GM21723 (cell line): ENCODE results near the gene TKTL1.
A peak's percentile ranks its signal among the peaks of the same experiment; 100 is the strongest.

Source experiments
- ATAC-seq: cut with Tn5 transposase; IDR thresholded peaks from one replicate; pipeline ENCODE4 v1.9.1; 2021; ENCODE audit warnings: mild to moderate bottlenecking, moderate library complexity; ENCODE audit not compliant: unreplicated experiment

Gene TKTL1

DNA sequence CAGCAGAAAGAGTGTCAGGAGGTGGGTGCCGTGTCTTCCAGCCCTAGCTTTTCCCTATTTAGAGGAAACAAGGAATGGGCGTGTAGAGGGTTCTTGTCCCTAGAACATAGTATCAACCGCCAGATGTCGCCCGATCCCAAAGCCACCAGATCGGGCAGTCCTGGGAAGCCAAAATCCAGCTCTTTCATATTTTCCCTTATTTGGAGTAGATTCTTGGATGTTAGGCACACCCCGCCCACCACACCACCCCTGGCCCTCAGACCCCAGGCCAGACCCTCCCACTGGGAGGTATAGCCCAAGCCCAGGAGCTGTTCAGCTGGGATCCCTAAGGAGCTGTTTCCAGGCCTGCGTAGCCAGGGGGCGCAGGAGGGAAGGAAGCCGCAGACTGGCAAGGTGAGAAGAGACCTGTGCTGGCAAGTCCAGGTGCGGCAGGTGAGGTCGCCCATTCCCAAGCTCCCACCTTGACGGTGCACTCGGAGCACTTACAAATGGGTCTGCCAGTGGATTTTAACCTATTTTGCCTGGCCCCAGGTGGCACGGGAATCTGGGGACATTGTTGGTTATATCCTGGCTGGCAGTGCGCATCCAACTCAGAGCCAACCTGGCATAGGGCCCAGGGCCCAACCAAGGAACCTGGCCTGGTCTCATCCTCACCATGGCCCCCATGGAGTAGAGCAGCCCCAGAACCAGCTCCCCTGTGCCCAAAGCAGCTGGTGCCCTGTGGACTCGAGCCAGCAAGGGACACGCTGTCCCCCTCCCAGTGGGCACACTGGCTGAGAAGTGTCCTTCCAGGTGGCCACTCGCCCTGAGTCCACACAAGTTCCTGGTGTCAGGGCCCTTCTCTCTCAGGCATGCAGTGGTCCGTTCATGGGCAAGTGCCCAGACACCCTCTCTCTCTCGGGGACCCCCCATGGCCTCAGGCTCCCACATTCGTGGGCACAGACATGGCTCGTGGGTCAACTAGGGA, 78.0 kb downstream of the TKTL1 start:
- ATAC-seq, result no peak

DNA sequence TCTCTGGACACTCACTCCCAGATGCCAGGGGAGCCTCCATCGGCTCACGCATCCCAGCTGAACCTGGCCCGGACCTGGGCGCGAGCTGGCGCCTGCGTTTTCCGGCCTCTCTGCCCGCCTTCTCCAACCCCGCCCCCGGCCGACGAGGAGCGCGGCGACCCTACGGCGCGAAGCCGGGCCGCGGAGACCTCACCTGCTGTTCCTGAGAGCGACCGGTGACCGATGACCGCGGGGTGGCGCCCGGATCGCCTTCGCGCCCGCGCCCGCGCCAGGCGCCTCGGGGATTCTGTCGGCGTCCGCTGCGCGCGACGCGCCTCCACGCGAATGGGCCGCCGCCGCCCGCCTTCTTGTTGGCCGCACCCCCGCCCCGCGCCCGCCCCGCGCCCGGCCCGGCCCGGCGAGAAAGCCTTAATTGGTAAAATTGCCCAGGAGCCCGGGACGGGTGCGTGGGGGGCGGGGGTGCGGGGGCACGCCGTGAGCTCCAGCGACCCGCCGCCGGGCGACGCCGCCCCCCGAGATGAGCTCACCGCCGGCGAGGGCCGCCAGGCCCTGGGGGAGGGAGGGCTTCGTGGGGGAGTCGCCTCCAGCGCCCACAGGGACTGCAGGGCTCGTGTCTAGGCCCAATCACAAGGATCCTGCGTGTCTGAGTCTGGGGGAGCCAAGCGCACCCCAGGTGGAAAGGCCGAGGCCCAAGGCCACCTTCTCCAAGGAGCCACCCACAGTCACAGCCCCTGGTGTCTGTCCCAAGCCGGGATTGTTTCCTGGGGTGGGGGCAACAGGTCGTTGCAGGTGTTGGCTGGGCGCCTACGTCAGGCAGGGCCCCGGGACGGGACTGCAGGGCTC, 78.9 kb downstream of the TKTL1 start, which contains the start of gene FLNA:
Gene FLNA, minus strand, starts transcription at position 322 of the 843 bp plus-strand sequence. CDS start 3,389 bp downstream, outside the sequence.
- ATAC-seq, result no peak

DNA sequence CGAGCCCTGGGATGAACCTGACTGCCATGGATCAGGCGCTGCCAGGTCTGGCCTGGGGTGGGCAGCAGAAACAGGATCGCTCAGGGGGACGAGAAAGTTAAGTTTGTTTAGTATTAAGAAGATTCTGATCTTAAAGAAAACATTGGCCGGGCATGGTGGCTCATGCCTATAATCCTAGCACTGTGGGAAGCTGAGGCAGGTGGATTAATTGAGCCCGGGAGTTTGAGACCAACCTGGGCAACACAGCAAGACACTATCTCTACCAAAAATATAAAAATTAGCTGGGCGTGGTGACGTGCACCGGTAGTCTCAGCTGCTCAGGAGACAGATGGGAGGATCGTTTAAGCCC, 79.5 kb downstream of the TKTL1 start:
- ATAC-seq, result no peak

DNA sequence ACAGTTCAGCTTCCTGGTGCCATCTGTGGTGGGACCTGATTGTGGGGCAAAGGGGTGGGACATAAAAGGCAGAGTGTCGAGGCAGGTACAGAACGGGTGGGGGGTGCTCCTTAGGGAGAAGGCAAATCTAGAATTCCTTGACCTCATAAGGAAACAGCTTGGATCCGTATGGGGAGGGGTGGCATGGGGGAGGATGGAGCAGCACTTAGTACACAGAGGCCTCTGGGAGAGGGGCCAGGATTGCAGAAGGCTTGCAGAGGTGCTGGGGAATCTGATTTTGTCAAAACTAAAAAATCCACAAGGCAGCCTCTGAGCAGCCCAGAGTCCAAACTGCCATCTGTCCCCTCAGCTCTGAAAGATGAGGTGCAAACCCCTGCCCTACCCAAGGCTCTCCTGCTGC, 81.2 kb downstream of the TKTL1 start:
- ATAC-seq, result no peak

DNA sequence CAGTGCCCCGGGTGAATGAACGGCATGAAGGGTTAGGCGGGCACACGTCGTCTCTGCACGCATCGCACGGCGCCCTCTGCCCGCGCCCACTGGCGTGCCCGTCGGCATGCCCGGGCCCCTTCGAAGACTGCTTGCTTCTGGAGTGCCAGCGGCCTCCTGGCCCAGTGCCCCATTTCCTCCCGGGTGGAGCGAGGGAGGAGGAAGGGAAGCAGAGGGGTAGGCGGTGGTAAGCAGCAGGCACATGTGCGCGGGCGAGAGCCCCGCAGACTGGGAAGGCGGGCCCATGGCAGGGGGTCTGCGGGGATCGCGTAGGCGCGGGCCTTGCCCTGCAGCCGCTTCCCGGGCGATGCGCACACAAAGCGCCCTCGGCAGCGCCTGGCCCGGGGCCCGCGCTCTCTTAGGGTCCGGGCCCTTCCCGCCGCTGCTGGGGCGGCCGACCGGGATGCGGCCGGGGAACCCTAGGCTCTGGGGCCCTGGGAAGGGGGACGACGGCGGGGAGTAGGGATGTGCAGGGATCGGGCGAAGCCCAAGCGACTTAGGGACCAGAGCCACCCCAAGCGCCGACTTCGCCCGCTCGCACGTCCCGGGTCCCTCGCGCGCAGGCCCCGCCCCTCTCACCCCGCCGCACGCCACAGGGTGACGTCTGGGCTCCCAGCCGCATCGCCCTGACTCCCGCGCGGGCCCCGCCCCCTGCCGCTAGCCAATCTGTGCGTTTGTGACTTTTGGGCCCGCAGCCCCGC, 82.6 kb downstream of the TKTL1 start:
- ATAC-seq, result peak; percentile 3

DNA sequence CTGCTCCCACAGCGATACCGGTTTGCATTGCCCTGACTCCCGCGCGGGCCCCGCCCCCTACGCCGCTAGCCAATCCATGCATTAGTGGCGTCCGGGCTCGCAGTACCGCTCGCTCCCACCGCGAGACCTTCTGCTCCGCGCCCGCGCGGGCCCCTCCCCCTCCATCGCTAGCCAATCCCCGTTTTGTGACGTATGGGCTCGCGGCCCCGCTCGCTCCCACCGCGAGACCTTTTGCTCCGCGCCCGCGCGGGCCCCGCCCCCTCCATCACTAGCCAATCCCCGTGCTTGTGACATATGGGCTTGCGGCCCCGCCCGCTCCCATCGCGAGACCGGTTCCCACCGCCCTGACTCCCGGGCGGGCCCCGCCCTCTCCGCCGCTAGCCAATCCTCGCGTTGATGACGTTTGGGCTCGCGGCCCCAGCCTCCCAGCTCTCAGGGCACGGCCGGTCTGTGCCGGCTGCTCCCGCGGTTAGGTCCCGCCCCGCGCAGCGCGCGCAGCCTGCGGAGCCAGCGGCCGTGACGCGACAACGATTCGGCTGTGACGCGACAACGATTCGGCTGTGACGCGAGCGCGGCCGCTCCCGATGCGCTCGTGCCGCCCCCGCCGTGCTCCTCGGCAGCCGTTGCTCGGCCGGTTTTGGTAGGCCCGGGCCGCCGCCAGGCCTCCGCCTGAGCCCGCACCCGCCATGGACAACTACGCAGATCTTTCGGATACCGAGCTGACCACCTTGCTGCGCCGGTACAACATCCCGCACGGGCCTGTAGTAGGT, 83.4 kb downstream of the TKTL1 start, which contains the start of gene EMD:
Gene EMD, plus strand, starts transcription at position 497 of the 770 bp plus-strand sequence. Its CDS starts 190 bp downstream, at position 687.
- ATAC-seq, result peak; percentile 83

DNA sequence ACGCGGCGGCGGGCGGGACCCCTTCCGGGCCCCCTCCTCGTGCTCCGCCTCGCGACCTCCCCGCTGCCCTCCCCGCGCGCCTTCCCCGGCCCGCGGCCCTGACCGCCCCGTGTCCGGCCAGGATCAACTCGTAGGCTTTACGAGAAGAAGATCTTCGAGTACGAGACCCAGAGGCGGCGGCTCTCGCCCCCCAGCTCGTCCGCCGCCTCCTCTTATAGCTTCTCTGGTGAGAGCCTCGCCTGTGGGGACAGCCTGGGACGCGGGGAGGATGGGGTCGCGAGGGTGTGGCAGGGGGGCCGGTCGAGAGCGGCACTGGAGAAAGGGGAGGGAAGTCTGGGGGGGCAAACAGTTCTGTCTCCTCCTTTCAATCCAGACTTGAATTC, 84.0 kb downstream of the TKTL1 start:
- ATAC-seq, result no peak
